Left lung (tissue), 10 donors: ENCODE measurements around the gene SH2D5. TPM values are rescaled to one million over a fixed set of nuclear protein-coding genes. Genes with fewer than 3 reads are reported as not detected.

Experiments
- ATAC-seq: fragments of 200-7000 bp; cut with Tn5 transposase; one replicate; pipeline ENCODE4 v1.9.1; 2020; ENCODE audit warnings: moderate library complexity
- DNase-seq, 4 donors: peaks; one replicate each; pipeline ENCODE4 v3.0.0-alpha.2; 2013 to 2020
- H3K27ac ChIP-seq, 2 donors: fragments of 200-600 bp; sonication (generic) in 1 of 2; one replicate each; pipeline versions ENCODE4 v1.5.0 to v1.8.0; 2020 to 2021
- H3K27me3 ChIP-seq, 2 donors: fragments of 200-600 bp; sonication (generic) in 1 of 2; one replicate each; pipeline versions ENCODE4 v1.5.0 to v1.8.0; 2020 to 2021
- H3K36me3 ChIP-seq, 2 donors: fragments of 200-600 bp; sonication (generic) in 1 of 2; one replicate each; pipeline versions ENCODE4 v1.5.0 to v1.8.0; 2020 to 2021
- H3K4me1 ChIP-seq, 2 donors: fragments of 200-600 bp; one replicate each; pipeline ENCODE4 v1.8.0; 2021
- H3K4me3 ChIP-seq, 2 donors: fragments of 200-600 bp; sonication (generic) in 1 of 2; one replicate each; pipeline versions ENCODE4 v1.5.0 to v1.8.0; 2020 to 2021; ENCODE audit warnings: mild to moderate bottlenecking in 1 of 2
- H3K9me3 ChIP-seq, 2 donors: fragments of 200-600 bp; sonication (generic) in 1 of 2; one replicate each; pipeline versions ENCODE4 v1.5.0 to v1.8.0; 2020 to 2021
- CTCF ChIP-seq, 2 donors: fragments of 200-600 bp; sonication (generic) in 1 of 2; IDR thresholded peaks; one replicate each; pipeline versions ENCODE4 v1.5.0 to v1.8.0; 2021; ENCODE audit warnings: antibody characterized with exemption in 2 of 2
- intact Hi-C, 2 donors: fragments of 100-400 bp; cut with DNase I; formaldehyde crosslinking; loops; one replicate each; pipeline versions ENCODE4 v1.11.2 to v1.14.2; 2022
- polyA plus RNA-seq, 6 donors: library from polyadenylated mRNA; unstranded; fragments of 120-200 nt; gene quantifications; one replicate each; pipeline ENCODE4 v1.2.1, GENCODE V29; 2013; ENCODE audit not compliant: insufficient read length in 6 of 6
- total RNA-seq, 2 donors: library from RNA; stranded (reverse); fragmentation: NEBNext Ultra II Directional; extraction: Animal tissue kit (Norgen Biotek cat#: 25700); gene quantifications; one replicate each; pipeline ENCODE4 v1.2.1, GENCODE V29; 2021
- donor health status: DM: no; HTN: yes; CAD: no.
- donor health status: DM: no; HTN: no; CAD: no.

Gene SH2D5
- total and polyA plus RNA-seq, 8 donors, result 0.06 to 1.8 (median 0.12) TPM; not detected in 1

- intact Hi-C loops, result no loop called here
Observed at GRCh38 chr1:20732071-20732587, 374 bp downstream of the SH2D5 start.

GRCh38 chr1:20731057-20731991 is 1.2 kb downstream of the SH2D5 start:
- intact Hi-C loops, result no loop called here
- TF ChIP-seq CTCF (IDR thresholded peaks at IDR 0.05), result no peak
- no peak for ATAC-seq

More at GRCh38 chr1:20732071-20732587, 374 bp downstream of the SH2D5 start:
- H3K27ac ChIP-seq, result no peak overlapping the region
- H3K27me3 ChIP-seq, result peaks cover 24 to 58% of the 10 kb centered on the region in 2 donors
- H3K4me1 ChIP-seq, result peaks cover 8 to 39% of the 10 kb centered on the region in 2 donors
- H3K36me3 ChIP-seq, result peaks cover 0 to 4% of the 10 kb centered on the region in 2 donors
- no peak for TF ChIP-seq CTCF (IDR thresholded peaks at IDR 0.05)
- peak overlapping the region; percentile 38 to 59 for H3K4me3 ChIP-seq
- DNase-seq (peak in 2 of 4 donors; percentile 64 to 88), ATAC-seq (peak; percentile 71)
- no peaks in the 10 kb centered on the region for H3K9me3 ChIP-seq

GRCh38 chr1:20730690-20731056 is 1.8 kb downstream of the SH2D5 start:
- Histone ChIP-seq H3K27ac (no peak overlapping the region), H3K9me3 (no peaks in the 10 kb centered on the region), H3K4me3 (no peak overlapping the region), H3K27me3 (peaks cover 24 to 58% of the 10 kb centered on the region in 2 donors), H3K36me3 (no peaks in the 10 kb centered on the region), H3K4me1 (peaks cover 8 to 39% of the 10 kb centered on the region in 2 donors)
- no peak for TF ChIP-seq CTCF (IDR thresholded peaks at IDR 0.05)
- intact Hi-C loops, result no loop called here
- ATAC-seq, result no peak
- DNase-seq, result no peak

More at GRCh38 chr1:20731057-20731991, 1.2 kb downstream of the SH2D5 start:
- Histone ChIP-seq H3K4me3 (peak overlapping the region; percentile 38 to 59), H3K27ac (no peak overlapping the region), H3K27me3 (peaks cover 24 to 58% of the 10 kb centered on the region in 2 donors), H3K9me3 (no peaks in the 10 kb centered on the region), H3K4me1 (peaks cover 8 to 39% of the 10 kb centered on the region in 2 donors), H3K36me3 (no peaks in the 10 kb centered on the region)
- DNase-seq, result no peak

GRCh38 chr1:20729990-20730689 is 2.4 kb downstream of the SH2D5 start:
- no peaks in the 10 kb centered on the region for H3K9me3 ChIP-seq
- H3K27ac ChIP-seq, result no peak overlapping the region
- H3K4me3 ChIP-seq, result no peak overlapping the region
- no peaks in the 10 kb centered on the region for H3K36me3 ChIP-seq
- peaks cover 8 to 39% of the 10 kb centered on the region in 2 donors for H3K4me1 ChIP-seq
- no peak for TF ChIP-seq CTCF (IDR thresholded peaks at IDR 0.05)
- no peak for ATAC-seq
- peaks cover 24 to 58% of the 10 kb centered on the region in 2 donors for H3K27me3 ChIP-seq
- intact Hi-C loops, result no loop called here
- no peak for DNase-seq
